DLD1 (cell line): Measurements from ENCODE around the gene TBX10.
"Not testable (repeated sequence)": the region's sequence is repeated elsewhere in the genome, so short reads cannot be mapped to it uniquely, and the experiment has no call there.

Experiments
- in situ Hi-C: cut with HindIII; loops from 2 replicates; pipeline ENCODE4 v1.10.0; 2017; ENCODE audit warnings: low sequenced_read_pairs

TBX10 gene

DNA sequence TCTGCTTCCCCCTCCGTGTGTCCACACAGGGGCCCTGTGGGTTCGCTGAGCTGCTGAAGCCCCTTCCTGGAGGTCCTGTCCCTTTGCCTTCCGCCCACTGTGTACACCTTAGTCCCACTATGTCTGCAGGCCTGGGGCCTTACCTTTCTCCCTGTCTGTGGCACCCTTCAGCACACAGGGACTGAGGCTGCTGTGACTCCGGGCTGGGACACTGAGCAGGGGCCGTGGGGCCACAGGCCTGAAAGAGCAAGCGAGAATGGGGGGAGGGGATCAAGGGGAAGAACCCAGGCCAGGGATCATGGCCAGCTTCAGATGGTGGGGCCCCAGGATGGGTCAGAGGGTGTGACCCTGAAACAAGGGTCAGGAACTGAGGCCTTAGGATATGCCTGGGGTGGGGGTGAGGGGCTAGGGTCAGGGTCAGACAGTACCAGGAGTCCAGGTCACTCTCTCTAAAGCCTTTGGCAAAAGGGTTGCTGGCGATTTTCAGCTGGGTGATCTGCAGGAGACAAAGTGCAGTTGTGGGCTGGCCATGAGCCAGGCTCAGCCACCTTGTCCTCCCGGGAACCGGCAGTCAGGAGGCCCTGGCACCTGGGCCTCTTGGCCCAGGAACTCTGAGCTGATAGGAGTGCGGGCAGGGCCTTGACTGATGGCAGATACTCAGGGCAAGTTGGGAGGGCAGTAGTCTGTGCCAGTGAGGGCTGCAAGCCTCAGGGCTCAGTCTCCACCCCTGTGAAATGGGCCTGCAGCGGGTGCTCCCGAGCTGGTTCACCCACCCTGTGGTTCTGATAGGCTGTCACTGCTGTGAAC is 7.2 kb downstream of the TBX10 start:
- in situ Hi-C loops: no loop called here

DNA sequence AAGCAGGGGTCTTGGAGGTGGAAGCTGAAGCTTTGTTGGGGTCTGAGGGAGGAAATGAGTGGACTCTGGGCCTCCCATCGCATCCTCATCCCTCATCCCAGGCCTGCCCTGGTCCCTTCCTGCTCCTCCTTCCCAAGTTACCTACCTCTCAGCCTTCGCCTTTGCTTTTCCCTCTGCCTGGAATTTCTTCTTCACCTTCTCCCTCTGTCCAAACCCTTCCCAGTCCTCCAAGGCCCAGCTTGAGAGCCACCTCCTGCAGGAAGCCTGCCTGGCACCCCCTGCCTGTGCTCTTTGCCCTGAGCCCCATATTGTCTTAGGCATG is 7.7 kb downstream of the TBX10 start:
- in situ Hi-C loops: no loop called here

- in situ Hi-C loops: no loop called here
Measured at GRCh38 chr11:67631411-67631810, 8.2 kb downstream of the TBX10 start.

- in situ Hi-C loops: no loop called here
Measured at GRCh38 chr11:67630943-67631331, 8.6 kb downstream of the TBX10 start.

DNA sequence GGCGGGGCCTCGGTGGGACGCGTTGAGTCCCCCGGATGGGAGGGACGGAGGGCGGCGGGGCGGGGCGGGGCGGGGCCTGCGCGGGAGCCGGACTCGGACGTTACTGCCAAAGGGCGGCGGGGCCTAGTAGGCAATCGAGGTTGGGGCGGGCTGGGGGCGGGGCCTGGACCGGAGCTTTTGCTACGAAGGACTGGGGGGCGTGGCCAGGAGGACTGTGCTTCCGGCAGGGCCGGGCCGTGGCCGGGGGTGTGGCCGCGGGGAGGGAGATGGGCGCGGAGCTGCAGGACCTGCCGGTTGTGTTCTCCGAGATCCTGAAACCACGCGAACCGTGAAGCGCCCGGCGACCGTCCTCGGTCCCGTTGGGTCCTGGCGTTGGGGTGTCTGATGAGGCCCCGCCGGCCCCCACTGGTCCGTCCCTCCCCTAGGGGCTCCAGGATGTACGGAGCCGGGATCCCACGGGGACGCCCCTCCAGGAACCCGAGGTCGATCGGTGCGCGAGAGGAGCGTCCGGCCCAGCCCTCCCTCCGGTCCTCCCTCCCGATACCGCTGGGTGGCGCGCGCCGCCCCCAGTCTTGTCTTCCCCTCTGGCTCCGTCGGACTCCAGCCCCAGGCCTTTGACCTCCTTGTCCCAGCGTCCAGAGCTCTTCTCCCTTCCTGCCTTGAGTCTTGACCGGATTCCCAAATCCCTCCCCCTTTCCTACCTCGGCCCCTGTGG is 9.2 kb downstream of the TBX10 start:
- in situ Hi-C loops: no loop called here

DNA sequence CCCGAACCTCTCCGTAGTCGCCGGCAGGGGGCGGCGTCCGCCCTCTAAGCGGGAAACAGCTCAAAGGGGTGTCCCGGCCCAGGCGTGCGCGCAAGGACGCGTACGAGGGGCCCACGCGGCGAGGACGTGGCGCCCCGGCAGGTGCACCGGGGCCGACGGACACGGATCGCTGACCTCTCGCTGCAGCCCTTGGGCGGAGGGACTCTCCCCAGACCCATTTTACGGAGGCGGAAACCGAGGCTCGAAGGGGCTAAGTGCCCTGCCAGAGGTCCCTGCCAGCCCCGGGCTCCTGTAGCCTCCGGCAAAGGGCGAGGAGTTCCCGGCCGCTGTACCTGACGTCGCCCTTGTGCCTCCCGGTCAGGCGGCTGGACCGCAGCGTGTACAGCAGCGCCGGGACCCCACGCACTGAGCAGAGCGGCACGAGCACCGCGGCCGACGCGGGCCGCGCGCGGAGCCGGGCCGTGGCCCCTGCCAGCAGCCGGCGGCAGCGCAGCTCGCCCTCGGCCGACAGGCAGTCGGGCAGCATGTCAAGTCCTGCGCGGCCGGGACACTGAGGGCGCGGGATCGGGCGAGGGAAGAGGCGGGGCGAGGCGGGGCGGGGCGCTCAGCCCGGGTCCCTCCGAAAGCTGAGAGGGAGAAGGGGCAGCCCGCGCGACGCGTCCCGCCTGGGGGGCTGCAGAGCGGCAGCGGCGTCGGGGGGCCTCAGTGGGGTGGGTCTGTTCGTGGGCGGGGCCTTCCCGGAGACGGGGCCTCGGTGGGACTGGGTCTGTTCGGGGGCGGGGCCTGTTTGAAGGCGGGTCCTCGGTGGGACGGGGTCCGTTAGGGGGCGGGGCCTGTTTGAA is 10.0 kb downstream of the TBX10 start, which contains the start of gene NUDT8:
Gene NUDT8, minus strand, starts transcription at position 552 of the 842 bp plus-strand sequence. Its CDS starts 26 bp downstream, at position 526.
- in situ Hi-C loops: no loop called here

GRCh38 chr11:67628710-67629385 is 10.7 kb downstream of the TBX10 start:
- in situ Hi-C loops: no loop called here

GRCh38 chr11:67627812-67628624 is 11.5 kb downstream of the TBX10 start:
- in situ Hi-C loops: no loop called here

GRCh38 chr11:67627441-67627811 is 12.1 kb downstream of the TBX10 start:
- in situ Hi-C loops: no loop called here

DNA sequence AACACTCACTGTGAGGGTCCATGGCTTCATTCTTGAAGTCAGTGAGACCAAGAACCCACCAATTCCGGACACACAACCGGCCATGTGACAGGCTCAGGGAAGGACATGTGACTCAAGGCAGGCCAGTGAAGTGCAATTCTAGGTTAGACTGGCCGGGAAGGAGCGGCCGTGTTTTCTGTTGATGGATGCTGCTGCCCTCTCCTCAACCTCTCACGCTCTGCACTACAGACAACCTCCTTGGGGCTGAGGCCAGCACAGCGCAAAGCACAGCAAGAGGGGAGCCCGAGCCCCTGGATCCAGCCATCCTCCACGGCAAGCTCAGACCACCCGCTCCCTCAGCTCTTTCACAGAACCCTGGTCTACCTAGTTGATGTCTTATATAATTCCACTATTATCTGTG is 12.6 kb downstream of the TBX10 start:
- in situ Hi-C loops: no loop called here

DNA sequence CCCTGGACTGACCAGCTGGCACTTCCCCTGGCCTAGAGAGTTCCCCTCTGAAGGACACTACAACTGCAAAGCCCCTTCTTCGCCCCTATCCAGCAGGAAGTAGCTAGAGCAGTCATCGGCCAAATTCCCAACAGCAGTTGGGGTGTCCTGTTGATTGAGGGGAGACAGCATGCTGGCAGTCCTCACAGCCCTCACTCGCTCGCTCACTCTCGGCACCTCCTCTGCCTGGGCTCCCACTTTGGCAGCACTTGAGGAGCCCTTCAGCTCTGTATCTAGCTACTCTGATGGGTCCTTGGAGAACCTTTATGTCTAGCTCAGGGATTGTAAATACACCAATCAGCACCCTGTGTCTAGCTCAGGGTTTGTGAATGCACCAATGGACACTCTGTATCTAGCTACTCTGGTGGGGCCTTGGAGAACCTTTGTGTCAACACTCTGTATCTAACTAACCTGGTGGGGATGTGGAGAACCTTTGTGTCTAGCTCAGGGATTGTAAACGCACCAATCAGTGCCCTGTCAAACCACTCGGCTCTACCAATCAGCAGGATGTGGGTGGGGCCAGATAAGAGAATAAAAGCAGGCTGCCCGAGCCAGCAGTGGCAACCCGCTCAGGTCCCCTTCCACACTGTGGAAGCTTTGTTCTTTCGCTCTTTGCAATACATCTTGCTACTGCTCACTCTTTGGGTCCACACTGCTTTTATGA is 13.3 kb downstream of the TBX10 start:
- in situ Hi-C loops: not testable (repeated sequence)

DNA sequence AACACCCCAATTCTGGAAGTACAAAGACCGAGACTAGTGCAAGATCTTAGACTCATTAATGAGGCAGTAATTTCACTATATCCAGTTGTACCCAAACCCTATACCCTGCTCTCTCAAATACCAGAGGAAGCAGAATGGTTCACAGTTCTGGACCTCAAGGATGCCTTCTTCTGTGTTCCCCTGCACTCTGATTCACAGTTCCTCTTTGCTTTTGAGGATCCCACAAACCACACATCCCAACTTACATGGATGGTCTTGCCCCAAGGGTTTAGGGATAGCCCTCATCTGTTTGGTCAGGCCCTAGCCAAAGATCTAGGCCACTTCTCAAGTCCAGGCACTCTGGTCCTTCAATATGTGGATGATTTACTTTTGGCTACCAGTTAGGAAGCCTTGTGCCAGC is 15.8 kb downstream of the TBX10 start:
- in situ Hi-C loops: not testable (repeated sequence)

GRCh38 chr11:67622905-67623304 is 16.7 kb downstream of the TBX10 start:
- in situ Hi-C loops: not testable (repeated sequence)

- in situ Hi-C loops: not testable (repeated sequence)
Measured at GRCh38 chr11:67621928-67622327, 17.6 kb downstream of the TBX10 start.

- in situ Hi-C loops: not testable (repeated sequence)
Measured at GRCh38 chr11:67620621-67621020, 18.9 kb downstream of the TBX10 start.

DNA sequence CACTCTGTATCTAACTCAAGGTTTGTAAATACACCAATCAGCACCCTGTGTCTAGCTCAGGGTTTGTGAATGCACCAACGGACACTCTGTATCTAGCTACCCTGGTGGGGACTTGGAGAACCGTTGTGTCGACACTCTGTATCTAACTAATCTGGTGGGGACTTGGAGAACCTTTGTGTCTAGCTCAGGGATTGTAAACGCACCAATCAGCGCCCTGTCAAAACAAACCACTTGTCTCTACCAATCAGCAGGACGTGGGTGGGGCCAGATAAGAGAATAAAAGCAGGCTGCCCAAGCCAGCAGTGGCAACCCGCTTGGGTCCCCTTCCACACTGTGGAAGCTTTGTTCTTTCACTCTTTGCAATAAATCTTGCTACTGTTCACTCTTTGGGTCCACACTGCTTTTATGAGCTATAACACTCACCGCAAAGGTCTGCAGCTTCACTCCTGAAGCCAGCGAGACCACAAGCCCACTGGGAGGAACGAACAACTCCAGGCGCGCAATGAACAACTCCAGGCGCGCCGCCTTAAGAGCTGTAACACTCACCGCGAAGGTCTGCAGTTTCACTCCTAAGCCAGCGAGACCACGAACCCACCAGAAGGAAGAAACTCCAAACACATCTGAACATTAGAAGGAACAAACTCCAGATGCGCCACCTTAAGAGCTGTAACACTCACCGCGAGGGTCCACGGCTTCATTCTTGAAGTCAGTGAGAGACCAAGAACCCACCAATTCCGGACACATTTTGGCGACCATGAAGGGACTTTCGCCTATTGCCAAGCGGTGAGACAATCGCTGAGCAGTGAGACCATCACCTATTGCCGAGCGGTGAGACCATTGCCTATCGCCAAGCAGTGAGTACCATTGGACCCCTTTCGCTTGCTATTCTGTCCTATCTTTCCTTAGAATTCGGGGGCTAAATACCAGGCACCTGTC is 19.6 kb downstream of the TBX10 start:
- in situ Hi-C loops: not testable (repeated sequence)

GRCh38 chr11:67618901-67619659 is 20.5 kb downstream of the TBX10 start:
- in situ Hi-C loops: not testable (repeated sequence)
